ENCODE measurements around the gene VAPA. TPM values are rescaled to one million over a fixed set of nuclear protein-coding genes. Genes with fewer than 3 reads are reported as not detected.

Gene VAPA
- polyA plus RNA-seq, 10 donors = 204 to 353 (median 267) TPM

GRCh38 chr18:9996094-9996493 lies 82.3 kb downstream of the VAPA start:
- DNase-seq = no peak

GRCh38 chr18:9997711-9998110 lies 83.9 kb downstream of the VAPA start:
- DNase-seq = no peak

GRCh38 chr18:9998330-9998729 lies 84.5 kb downstream of the VAPA start:
- no peak for DNase-seq

- no peak for DNase-seq
These were observed 88.5 kb downstream of the VAPA start for GRCh38 chr18:10002280-10002679.

- no peak for DNase-seq
These were observed 89.5 kb downstream of the VAPA start for GRCh38 chr18:10003281-10003680.

- no peak for DNase-seq
These were observed 90.0 kb downstream of the VAPA start for GRCh38 chr18:10003866-10004265.

GRCh38 chr18:10006311-10006893 lies 92.6 kb downstream of the VAPA start:
- DNase-seq = peak in 1 of 3 donors; percentile 47

GRCh38 chr18:10008006-10008647 lies 94.3 kb downstream of the VAPA start:
- DNase-seq = no peak

Other genes with a start within 250 kb of the VAPA start
- gene RAB31, start 205.7 kb upstream of the VAPA start, polyA plus RNA-seq (ENCODE audit: insufficient read length in 10 of 10) = 10 to 100 TPM; 27.0 to 37.1 (median 33.2) TPM
- gene TXNDC2, start 28.0 kb upstream of the VAPA start, polyA plus RNA-seq (ENCODE audit: insufficient read length in 10 of 10) = under 1 TPM in 6 of 10 donors, not detected in 4; 0.04 to 0.12 (median 0.09) TPM